ENCODE results near the gene ANKRD63. TPM values are rescaled to one million over a fixed set of nuclear protein-coding genes. Genes with fewer than 3 reads are reported as not detected.

The ANKRD63 gene
- total and polyA plus RNA-seq, 10 of the 15 experiments (the other 5 are each of a cell fraction or from before 2014, with no cell fraction given): not detected

- no peak for TF ChIP-seq YY1 (IDR thresholded peaks at IDR 0.05; ENCODE audit: low read depth, low read length)
- no peak for TF ChIP-seq RAD51 (IDR thresholded peaks at IDR 0.05)
- FAIRE-seq (no peak), ATAC-seq (no peak), DNase-seq (ENCODE audit: low read depth, low spot score) (no peak)
- Histone ChIP-seq H3K27me3 (replicated peaks in 1 of 2; ENCODE audit: control insufficient read depth in 2 of 2, insufficient read depth in 2 of 2, low read length in 1 of 2) (peaks cover 3 to 10% of the 10 kb centered on the region in 2 experiments; a peak in 3 of 4 replicates), H3K79me2 (ENCODE audit: control insufficient read depth, insufficient read depth, low read length) (no peaks in the 10 kb centered on the region), H3K36me3 (ENCODE audit: control insufficient read depth in 2 of 2, insufficient read depth in 2 of 2, low read length in 1 of 2) (no peaks in the 10 kb centered on the region), H3K9me3 (replicated peaks; ENCODE audit: control insufficient read depth, insufficient read depth, low read length) (no peaks in the 10 kb centered on the region; the same call in 2 of the 3 replicates), H3K27ac (ENCODE audit: control insufficient read depth, insufficient read depth) (no peak overlapping the region), H2AFZ (ENCODE audit: control insufficient read depth, low read depth, low read length) (no peak overlapping the region), H3K9ac (ENCODE audit: control insufficient read depth, insufficient read depth, low read length) (no peak overlapping the region), H3K4me2 (ENCODE audit: control insufficient read depth, insufficient read depth) (no peak overlapping the region), H4K20me1 (ENCODE audit: control insufficient read depth, insufficient read depth) (no peaks in the 10 kb centered on the region; the same call in 1 of the 2 replicates), H3K4me1 (ENCODE audit: control insufficient read depth, insufficient read depth, low read length) (peaks cover 5% of the 10 kb centered on the region; the same call in 1 of the 2 replicates), H3K4me3 (no peak overlapping the region)
- SMC1A ChIA-PET (ENCODE audit: uncharacterized antibody, unreplicated experiment): no interaction called here
- in situ Hi-C loops (cut with MboI) (no loop called here), intact Hi-C loops (cut with micrococcal nuclease; ENCODE audit: unreplicated experiment) (no loop called here)
- WGBS (ENCODE audit: insufficient coverage, insufficient replicate concordance, low lambda C conversion rate, missing lambda C conversion rate): 40% methylated on average over 6 of the region's 7 CpGs
- POLR2A ChIA-PET: no interaction called here
- RAD21 ChIA-PET (ENCODE audit: unreplicated experiment): interaction anchor here (1.0 kb wide), 1 partner anchor 26 kb away, joined by 3 read pairs; no protein-coding TSS in a partner anchor
- CTCF ChIA-PET: interaction anchor here (0.6 to 1.8 kb wide), 5 partner anchors 11 to 134 kb away, joined by 3 to 9 read pairs (median 3); no protein-coding TSS in a partner anchor
- no TSS peak for BruUV-seq (replicated peaks)
Measured at GRCh38 chr15:40286061-40286532, 3.2 kb upstream of the ANKRD63 start.

GRCh38 chr15:40285554-40286011, 2.7 kb upstream of the ANKRD63 start:
- Histone ChIP-seq H3K27ac (ENCODE audit: control insufficient read depth, insufficient read depth) (no peak overlapping the region), H4K20me1 (ENCODE audit: control insufficient read depth, insufficient read depth) (no peaks in the 10 kb centered on the region; the same call in 1 of the 2 replicates), H2AFZ (ENCODE audit: control insufficient read depth, low read depth, low read length) (no peak overlapping the region), H3K4me2 (ENCODE audit: control insufficient read depth, insufficient read depth) (no peak overlapping the region), H3K27me3 (replicated peaks in 1 of 2; ENCODE audit: control insufficient read depth in 2 of 2, insufficient read depth in 2 of 2, low read length in 1 of 2) (peaks cover 4 to 15% of the 10 kb centered on the region in 2 experiments), H3K79me2 (ENCODE audit: control insufficient read depth, insufficient read depth, low read length) (no peaks in the 10 kb centered on the region), H3K9ac (ENCODE audit: control insufficient read depth, insufficient read depth, low read length) (no peak overlapping the region), H3K36me3 (ENCODE audit: control insufficient read depth in 2 of 2, insufficient read depth in 2 of 2, low read length in 1 of 2) (no peaks in the 10 kb centered on the region), H3K4me1 (ENCODE audit: control insufficient read depth, insufficient read depth, low read length) (peaks cover 5% of the 10 kb centered on the region; the same call in 1 of the 2 replicates), H3K9me3 (replicated peaks; ENCODE audit: control insufficient read depth, insufficient read depth, low read length) (no peaks in the 10 kb centered on the region; the same call in 2 of the 3 replicates), H3K4me3 (no peak overlapping the region)
- ChIA-PET CTCF (interaction anchor here (0.8 to 1.8 kb wide), 8 partner anchors 11 to 240 kb away, joined by 3 to 9 read pairs (median 3); no protein-coding TSS in a partner anchor), SMC1A (ENCODE audit: uncharacterized antibody, unreplicated experiment) (no interaction called here), RAD21 (ENCODE audit: unreplicated experiment) (interaction anchor here (1.0 kb wide), 1 partner anchor 27 kb away, joined by 3 read pairs; no protein-coding TSS in a partner anchor), POLR2A (no interaction called here)
- 5% methylated on average over 1 of the region's 1 CpG for WGBS (ENCODE audit: insufficient coverage, insufficient replicate concordance, low lambda C conversion rate, missing lambda C conversion rate)
- in situ Hi-C loops (cut with MboI) (no loop called here), intact Hi-C loops (cut with micrococcal nuclease; ENCODE audit: unreplicated experiment) (no loop called here)
- no TSS peak for BruUV-seq (replicated peaks)
- ATAC-seq (no peak), FAIRE-seq (no peak), DNase-seq (ENCODE audit: low read depth, low spot score) (no peak)
- no peak for TF ChIP-seq NR2C2 (IDR thresholded peaks at IDR 0.05; ENCODE audit: borderline replicate concordance, control insufficient read depth, insufficient read length, low read depth)
- no peak for TF ChIP-seq BCLAF1 (IDR thresholded peaks at IDR 0.05)
- TF ChIP-seq PKNOX1 (IDR thresholded peaks at IDR 0.05): no peak
- no peak for TF ChIP-seq POLR2AphosphoS2 (IDR thresholded peaks at IDR 0.05; ENCODE audit: low read depth, low read length)
- no peak for TF ChIP-seq CEBPZ (IDR thresholded peaks at IDR 0.05; ENCODE audit: low read depth, low read length)
- no peak for TF ChIP-seq SUPT20H (IDR thresholded peaks at IDR 0.05; ENCODE audit: borderline replicate concordance, control insufficient read depth, low read depth, low read length)
- TF ChIP-seq RUNX3 (IDR thresholded peaks at IDR 0.05; ENCODE audit: low read length): no peak

Data from GM12878 (cell line).